ENCODE measurements around the gene ARHGEF11. TPM values are rescaled to one million over a fixed set of nuclear protein-coding genes. Genes with fewer than 3 reads are reported as not detected.

Gene ARHGEF11
- polyA plus RNA-seq, 3 donors from 2014 or later, result 0.08 to 0.86 (median 0.22) TPM

GRCh38 chr1:156947818-156948525 lies 97.6 kb downstream of the ARHGEF11 start:
- Mint-ChIP-seq H3K4me3 (no peak overlapping the region), H3K36me3 (no peaks in the 10 kb centered on the region), H3K9me3 (no peaks in the 10 kb centered on the region), H3K27ac (no peak overlapping the region), H3K4me1 (no peaks in the 10 kb centered on the region), H3K27me3 (ENCODE audit: low read depth in 3 of 3) (peaks cover 1 to 4% (median 3%) of the 10 kb centered on the region in 3 donors)
- DNase-seq, result no peak

- no peak for DNase-seq
- Mint-ChIP-seq H3K27ac (no peak overlapping the region), H3K4me1 (no peaks in the 10 kb centered on the region), H3K4me3 (no peak overlapping the region), H3K27me3 (ENCODE audit: low read depth in 3 of 3) (peaks cover 1 to 4% (median 3%) of the 10 kb centered on the region in 3 donors), H3K9me3 (no peaks in the 10 kb centered on the region), H3K36me3 (no peaks in the 10 kb centered on the region)
Measured at GRCh38 chr1:156947127-156947526, 98.4 kb downstream of the ARHGEF11 start.

DNA sequence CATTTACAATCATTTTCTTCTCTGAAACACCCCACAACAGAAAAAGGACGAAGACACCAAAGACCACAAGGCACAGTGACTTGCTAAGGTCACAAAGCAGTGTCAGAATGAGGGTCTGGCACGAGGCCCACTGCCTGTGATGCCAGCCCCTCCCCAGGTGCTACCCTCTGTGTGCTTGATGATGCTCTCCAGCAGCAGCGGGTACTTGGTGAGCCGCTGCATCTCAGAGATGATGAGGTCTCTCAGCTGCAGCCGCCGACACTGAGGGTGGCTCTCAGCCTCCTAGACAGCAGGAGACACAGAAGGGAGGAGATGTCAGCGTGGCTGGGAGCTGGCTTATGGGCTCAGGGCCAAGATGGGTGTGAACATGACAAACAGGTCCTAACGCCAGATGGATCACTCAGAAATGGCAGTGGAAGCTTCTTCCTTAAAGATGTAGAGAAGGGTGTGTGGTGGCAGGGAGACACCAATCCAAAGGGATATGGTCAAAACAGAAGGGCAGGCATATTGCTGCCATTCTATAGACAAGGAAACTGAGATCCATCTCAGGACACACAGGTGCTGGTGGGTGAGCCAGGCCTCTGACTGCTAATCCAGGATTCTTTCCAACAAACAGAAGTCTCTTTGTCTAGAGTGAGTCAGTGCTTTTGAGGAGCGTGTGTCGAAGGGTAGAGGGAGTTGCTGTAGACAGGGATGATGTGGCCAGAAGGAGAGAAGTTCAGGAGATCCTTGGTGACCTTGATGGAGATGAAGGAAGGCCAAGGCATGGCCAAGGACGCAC lies 99.5 kb downstream of the ARHGEF11 start:
- H3K4me1 Mint-ChIP-seq, result no peaks in the 10 kb centered on the region
- H3K9me3 Mint-ChIP-seq, result no peaks in the 10 kb centered on the region
- H3K27ac Mint-ChIP-seq, result no peak overlapping the region
- peaks cover 2 to 4% (median 3%) of the 10 kb centered on the region in 3 donors for H3K27me3 Mint-ChIP-seq (ENCODE audit: low read depth in 3 of 3)
- H3K36me3 Mint-ChIP-seq, result no peaks in the 10 kb centered on the region
- no peak overlapping the region for H3K4me3 Mint-ChIP-seq
- no peak for DNase-seq

DNA sequence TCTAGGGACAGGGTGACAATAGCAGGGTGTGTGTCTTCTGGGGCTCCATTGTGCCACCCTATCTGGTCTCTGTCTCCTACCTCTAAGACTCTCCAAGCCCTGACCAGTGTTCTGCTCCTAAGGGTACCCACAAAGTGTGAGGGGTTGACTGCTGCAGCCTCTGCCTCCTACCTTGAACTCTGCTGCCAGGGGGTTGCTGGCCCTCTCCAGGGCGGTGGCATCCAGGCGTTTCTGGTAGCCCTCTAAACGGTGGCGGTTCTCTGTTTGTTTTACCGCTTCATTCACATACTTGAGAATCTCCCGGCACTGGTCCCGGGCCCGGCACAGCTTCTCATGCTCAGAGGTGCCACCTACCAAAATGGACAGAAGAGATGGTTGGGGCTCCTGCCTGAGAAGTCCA lies 100.7 kb downstream of the ARHGEF11 start:
- Mint-ChIP-seq H3K27ac (no peak overlapping the region), H3K27me3 (ENCODE audit: low read depth in 3 of 3) (peaks cover 2 to 4% (median 2%) of the 10 kb centered on the region in 3 donors), H3K36me3 (no peaks in the 10 kb centered on the region)

GRCh38 chr1:156944268-156944667 lies 101.3 kb downstream of the ARHGEF11 start:
- Mint-ChIP-seq H3K4me1 (no peaks in the 10 kb centered on the region), H3K9me3 (no peaks in the 10 kb centered on the region), H3K36me3 (no peaks in the 10 kb centered on the region), H3K27me3 (ENCODE audit: low read depth in 3 of 3) (peaks cover 2 to 4% (median 2%) of the 10 kb centered on the region in 3 donors), H3K27ac (no peak overlapping the region), H3K4me3 (no peak overlapping the region)
- DNase-seq, result no peak

More for the DNA sequence above, 100.7 kb downstream of the ARHGEF11 start:
- Mint-ChIP-seq H3K4me3 (no peak overlapping the region), H3K4me1 (no peaks in the 10 kb centered on the region), H3K9me3 (no peaks in the 10 kb centered on the region)
- no peak for DNase-seq

DNA sequence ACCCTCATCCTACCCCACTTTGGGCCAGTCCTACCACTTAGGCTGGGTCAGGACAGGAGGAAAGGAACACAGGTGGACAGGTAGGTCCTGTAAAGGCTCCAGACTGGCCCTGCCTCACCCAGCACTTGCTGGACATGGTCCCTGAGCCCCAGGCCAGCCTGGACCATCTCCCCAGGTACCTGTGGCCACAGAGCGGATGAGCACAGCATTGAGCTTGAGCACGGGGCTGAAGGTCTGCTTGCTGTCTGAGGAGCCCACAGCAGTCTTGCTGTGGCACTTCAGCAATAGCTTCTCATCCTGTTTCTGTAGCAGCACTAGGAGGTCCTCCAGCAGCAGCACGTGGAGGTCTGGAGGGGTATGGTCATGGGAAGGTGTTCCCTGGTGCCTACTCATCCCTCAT lies 101.8 kb downstream of the ARHGEF11 start:
- H3K36me3 Mint-ChIP-seq, result no peaks in the 10 kb centered on the region
- peaks cover 2 to 4% (median 2%) of the 10 kb centered on the region in 3 donors for H3K27me3 Mint-ChIP-seq (ENCODE audit: low read depth in 3 of 3)
- no peak overlapping the region for H3K4me3 Mint-ChIP-seq
- H3K9me3 Mint-ChIP-seq, result no peaks in the 10 kb centered on the region
- DNase-seq, result no peak
- H3K4me1 Mint-ChIP-seq, result no peaks in the 10 kb centered on the region
- no peak overlapping the region for H3K27ac Mint-ChIP-seq

- Mint-ChIP-seq H3K36me3 (no peaks in the 10 kb centered on the region), H3K27me3 (ENCODE audit: low read depth in 3 of 3) (peaks cover 2 to 4% (median 2%) of the 10 kb centered on the region in 3 donors), H3K4me1 (no peaks in the 10 kb centered on the region), H3K4me3 (no peak overlapping the region), H3K9me3 (no peaks in the 10 kb centered on the region), H3K27ac (no peak overlapping the region)
- DNase-seq, result no peak
Measured at GRCh38 chr1:156942576-156942975, 103.0 kb downstream of the ARHGEF11 start.

DNA sequence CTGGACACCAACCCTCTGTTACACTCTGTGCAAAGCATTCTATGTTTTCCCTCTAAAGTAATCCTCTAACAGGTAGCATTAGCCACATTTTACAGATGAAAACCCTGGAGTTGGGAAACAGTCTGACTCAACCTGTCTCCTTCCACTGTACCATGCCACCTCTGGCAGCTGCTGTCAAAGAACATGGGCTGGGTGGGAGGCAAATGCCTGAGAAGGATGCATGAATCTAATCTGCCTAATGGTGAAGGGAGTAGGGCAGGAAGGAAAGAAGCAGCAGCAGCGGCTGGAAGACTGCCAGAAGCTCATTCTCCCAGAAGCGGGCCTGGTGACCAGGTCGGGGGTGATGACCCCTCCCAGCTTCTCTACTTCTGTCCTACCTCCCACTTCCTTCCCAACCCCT lies 103.4 kb downstream of the ARHGEF11 start:
- peaks cover 2 to 4% (median 2%) of the 10 kb centered on the region in 3 donors for H3K27me3 Mint-ChIP-seq (ENCODE audit: low read depth in 3 of 3)
- no peak overlapping the region for H3K27ac Mint-ChIP-seq
- H3K4me3 Mint-ChIP-seq, result no peak overlapping the region
- H3K4me1 Mint-ChIP-seq, result no peaks in the 10 kb centered on the region
- H3K9me3 Mint-ChIP-seq, result no peaks in the 10 kb centered on the region
- H3K36me3 Mint-ChIP-seq, result no peaks in the 10 kb centered on the region
- no peak for DNase-seq

- H3K36me3 Mint-ChIP-seq, result no peaks in the 10 kb centered on the region
- H3K4me1 Mint-ChIP-seq, result no peaks in the 10 kb centered on the region
- no peak overlapping the region for H3K4me3 Mint-ChIP-seq
- no peaks in the 10 kb centered on the region for H3K9me3 Mint-ChIP-seq
- H3K27ac Mint-ChIP-seq, result no peak overlapping the region
- no peak for DNase-seq
- peaks cover 2 to 4% (median 4%) of the 10 kb centered on the region in 3 donors for H3K27me3 Mint-ChIP-seq (ENCODE audit: low read depth in 3 of 3)
Measured at GRCh38 chr1:156941675-156942074, 103.9 kb downstream of the ARHGEF11 start.

DNA sequence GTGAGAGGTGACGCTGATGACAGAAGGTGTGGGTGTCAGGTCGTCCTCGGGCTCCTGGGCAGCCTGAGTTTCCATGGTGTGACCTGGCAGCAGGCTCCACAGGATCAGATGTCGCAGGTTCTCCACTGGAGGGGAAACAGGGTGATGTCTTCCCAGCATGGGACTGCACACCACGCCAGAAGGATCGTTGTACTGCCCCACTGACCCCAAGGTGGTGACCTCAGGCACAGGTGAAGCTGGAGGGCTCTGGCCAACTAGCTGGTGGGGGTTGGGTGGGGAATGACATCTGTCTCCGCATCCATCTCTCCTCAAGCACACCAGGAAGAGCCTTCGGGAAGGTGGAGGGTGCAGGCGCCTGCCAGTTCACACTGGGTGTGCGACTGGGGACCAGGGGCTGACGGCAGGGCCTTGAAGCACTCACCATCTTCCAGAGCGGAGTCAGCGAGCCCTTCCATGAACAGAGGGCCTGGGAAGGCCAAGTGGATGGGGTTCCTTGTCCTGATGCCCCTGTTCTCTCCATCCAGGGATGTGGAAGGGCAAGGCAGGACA lies 105.7 kb downstream of the ARHGEF11 start:
- H3K9me3 Mint-ChIP-seq, result no peaks in the 10 kb centered on the region
- peaks cover 3 to 4% (median 4%) of the 10 kb centered on the region in 3 donors for H3K27me3 Mint-ChIP-seq (ENCODE audit: low read depth in 3 of 3)
- no peak for DNase-seq
- H3K4me3 Mint-ChIP-seq, result no peak overlapping the region
- H3K36me3 Mint-ChIP-seq, result no peaks in the 10 kb centered on the region
- H3K27ac Mint-ChIP-seq, result no peak overlapping the region
- no peaks in the 10 kb centered on the region for H3K4me1 Mint-ChIP-seq

DNA sequence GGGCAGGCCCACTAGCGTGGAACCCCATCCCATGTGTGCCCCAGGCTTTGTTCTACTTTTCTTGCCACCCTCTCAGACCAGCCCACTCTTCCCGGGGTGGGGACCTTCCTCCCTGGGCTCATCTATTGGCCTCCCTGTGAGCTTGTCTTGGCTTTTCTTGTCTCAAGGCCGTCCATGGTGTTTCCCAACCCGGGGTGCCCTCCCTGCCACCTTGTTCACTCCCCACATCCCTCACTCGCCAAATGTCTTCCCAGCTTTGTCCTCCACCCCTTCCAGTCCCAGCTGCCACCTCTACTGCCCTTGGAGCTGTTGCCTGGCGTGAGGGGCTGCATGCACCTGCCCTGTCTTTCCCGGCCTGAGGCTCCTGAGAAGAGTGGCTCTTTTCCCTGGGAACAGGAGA lies 106.7 kb downstream of the ARHGEF11 start:
- H3K4me3 Mint-ChIP-seq, result no peak overlapping the region
- no peak for DNase-seq
- no peak overlapping the region for H3K27ac Mint-ChIP-seq
- no peaks in the 10 kb centered on the region for H3K9me3 Mint-ChIP-seq
- H3K36me3 Mint-ChIP-seq, result no peaks in the 10 kb centered on the region
- no peaks in the 10 kb centered on the region for H3K4me1 Mint-ChIP-seq
- H3K27me3 Mint-ChIP-seq (ENCODE audit: low read depth in 3 of 3), result peaks cover 2 to 7% (median 4%) of the 10 kb centered on the region in 3 donors

- Mint-ChIP-seq H3K9me3 (no peaks in the 10 kb centered on the region), H3K4me3 (no peak overlapping the region), H3K27ac (no peak overlapping the region), H3K4me1 (no peaks in the 10 kb centered on the region), H3K27me3 (ENCODE audit: low read depth in 3 of 3) (peaks cover 1 to 10% (median 5%) of the 10 kb centered on the region in 3 donors), H3K36me3 (no peaks in the 10 kb centered on the region)
- DNase-seq, result no peak
Measured at GRCh38 chr1:156937883-156938282, 107.7 kb downstream of the ARHGEF11 start.

GRCh38 chr1:156936721-156937220 lies 108.8 kb downstream of the ARHGEF11 start:
- DNase-seq, result no peak
- H3K4me3 Mint-ChIP-seq, result no peak overlapping the region
- no peaks in the 10 kb centered on the region for H3K36me3 Mint-ChIP-seq
- no peaks in the 10 kb centered on the region for H3K9me3 Mint-ChIP-seq
- peaks cover 1 to 14% (median 9%) of the 10 kb centered on the region in 3 donors for H3K27me3 Mint-ChIP-seq (ENCODE audit: low read depth in 3 of 3)
- H3K4me1 Mint-ChIP-seq, result no peaks in the 10 kb centered on the region
- no peak overlapping the region for H3K27ac Mint-ChIP-seq

DNA sequence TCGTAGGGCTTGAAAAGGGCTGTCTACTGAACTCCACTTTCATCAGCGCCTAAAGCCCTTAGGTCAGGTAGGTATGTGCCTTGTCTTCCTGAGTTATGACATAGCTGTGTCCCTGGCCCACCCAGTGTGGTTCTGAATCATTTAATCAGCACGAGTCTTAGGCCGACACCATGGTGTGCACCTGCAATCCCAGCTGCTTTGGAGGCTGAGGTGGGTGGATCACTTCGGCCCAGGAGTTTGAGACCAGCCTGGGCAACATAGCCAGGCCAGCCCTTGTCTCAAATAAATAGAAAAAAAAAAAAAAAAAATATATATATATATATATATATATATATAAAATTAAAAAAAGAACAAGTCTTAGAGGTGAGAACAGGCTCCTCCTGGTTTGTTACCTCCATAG lies 109.4 kb downstream of the ARHGEF11 start:
- no peak for DNase-seq
- H3K27ac Mint-ChIP-seq, result no peak overlapping the region
- H3K9me3 Mint-ChIP-seq, result no peaks in the 10 kb centered on the region
- no peaks in the 10 kb centered on the region for H3K36me3 Mint-ChIP-seq
- H3K27me3 Mint-ChIP-seq (ENCODE audit: low read depth in 3 of 3), result peaks cover 1 to 17% (median 7%) of the 10 kb centered on the region in 3 donors
- peaks cover 0 to 2% of the 10 kb centered on the region in 2 donors for H3K4me1 Mint-ChIP-seq
- H3K4me3 Mint-ChIP-seq, result no peak overlapping the region

Measured in immature natural killer cell (primary cell).